ENCODE data around the gene FMNL2. TPM values are rescaled to one million over a fixed set of nuclear protein-coding genes. Genes with fewer than 3 reads are reported as not detected.

Gene FMNL2
- total RNA-seq, 3 donors from 2014 or later = 11.5 to 25.4 (median 12.0) TPM

DNA sequence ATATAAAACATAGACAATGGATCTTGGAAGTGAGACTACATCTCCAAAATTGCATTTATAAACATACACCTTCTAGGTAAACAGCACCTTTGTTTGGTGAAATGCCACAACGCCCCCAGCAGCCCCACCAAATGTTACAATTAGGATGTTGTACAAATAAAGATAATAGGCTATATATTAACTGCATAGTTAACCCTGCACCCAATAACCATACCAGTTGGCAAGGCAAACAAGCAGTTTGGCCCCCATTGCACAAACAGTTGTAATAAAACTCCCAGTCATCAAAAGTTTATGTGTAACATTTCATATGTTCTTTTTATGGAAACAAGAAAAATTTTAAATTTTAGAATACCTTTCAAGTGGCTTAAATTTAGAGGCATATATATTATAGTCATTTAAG lies 315.0 kb downstream of the FMNL2 start:
- ATAC-seq = no peak
- Histone ChIP-seq H3K4me1 (ENCODE audit: low read depth) (peaks cover 6% of the 10 kb centered on the region), H3K9me3 (no peaks in the 10 kb centered on the region), H3K36me3 (ENCODE audit: low read depth) (no peaks in the 10 kb centered on the region), H3K4me3 (no peak overlapping the region)
- intact Hi-C loops (cut with DNase I, micrococcal nuclease) = no loop called here
- no peak for DNase-seq
- TF ChIP-seq, protein P1, sequence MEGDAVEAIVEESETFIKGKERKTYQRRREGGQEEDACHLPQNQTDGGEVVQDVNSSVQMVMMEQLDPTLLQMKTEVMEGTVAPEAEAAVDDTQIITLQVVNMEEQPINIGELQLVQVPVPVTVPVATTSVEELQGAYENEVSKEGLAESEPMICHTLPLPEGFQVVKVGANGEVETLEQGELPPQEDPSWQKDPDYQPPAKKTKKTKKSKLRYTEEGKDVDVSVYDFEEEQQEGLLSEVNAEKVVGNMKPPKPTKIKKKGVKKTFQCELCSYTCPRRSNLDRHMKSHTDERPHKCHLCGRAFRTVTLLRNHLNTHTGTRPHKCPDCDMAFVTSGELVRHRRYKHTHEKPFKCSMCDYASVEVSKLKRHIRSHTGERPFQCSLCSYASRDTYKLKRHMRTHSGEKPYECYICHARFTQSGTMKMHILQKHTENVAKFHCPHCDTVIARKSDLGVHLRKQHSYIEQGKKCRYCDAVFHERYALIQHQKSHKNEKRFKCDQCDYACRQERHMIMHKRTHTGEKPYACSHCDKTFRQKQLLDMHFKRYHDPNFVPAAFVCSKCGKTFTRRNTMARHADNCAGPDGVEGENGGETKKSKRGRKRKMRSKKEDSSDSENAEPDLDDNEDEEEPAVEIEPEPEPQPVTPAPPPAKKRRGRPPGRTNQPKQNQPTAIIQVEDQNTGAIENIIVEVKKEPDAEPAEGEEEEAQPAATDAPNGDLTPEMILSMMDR (IDR thresholded peaks at IDR 0.05) = no peak

DNA sequence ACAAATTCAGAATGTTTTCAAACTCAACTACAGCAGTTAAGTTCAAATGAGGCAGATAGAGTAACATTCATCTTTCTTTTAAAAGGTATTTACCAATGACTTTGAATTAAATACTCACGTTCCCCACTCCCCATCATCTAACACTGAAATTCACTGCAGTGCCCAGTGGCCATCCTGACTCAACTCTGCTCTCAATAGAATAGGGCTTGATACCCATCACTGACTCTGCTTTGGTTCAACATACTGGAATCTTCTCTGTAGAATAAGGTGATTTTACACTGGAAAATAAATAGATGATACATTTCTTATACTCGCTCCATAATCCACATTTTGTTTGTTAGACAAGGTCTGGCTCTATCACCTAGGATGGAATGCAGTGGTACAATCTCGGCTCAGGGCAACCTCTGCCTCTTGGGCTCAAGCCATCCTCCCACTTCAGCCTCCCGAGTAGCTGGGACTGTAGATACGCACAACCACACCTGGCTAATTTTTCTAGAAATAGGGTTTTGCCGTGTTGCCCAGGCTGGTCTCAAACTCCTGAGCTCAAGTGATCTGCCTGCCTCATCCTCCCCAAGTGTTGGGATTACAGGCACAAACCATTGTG lies 315.9 kb downstream of the FMNL2 start:
- H3K36me3 ChIP-seq (ENCODE audit: low read depth) = no peaks in the 10 kb centered on the region
- DNase-seq = no peak
- H3K9me3 ChIP-seq = no peaks in the 10 kb centered on the region
- TF ChIP-seq, protein P1 (IDR thresholded peaks at IDR 0.05) = no peak
- ATAC-seq = no peak
- no peak overlapping the region for H3K4me3 ChIP-seq
- intact Hi-C loops (cut with DNase I, micrococcal nuclease) = no loop called here
- peaks cover 6% of the 10 kb centered on the region for H3K4me1 ChIP-seq (ENCODE audit: low read depth)

DNA sequence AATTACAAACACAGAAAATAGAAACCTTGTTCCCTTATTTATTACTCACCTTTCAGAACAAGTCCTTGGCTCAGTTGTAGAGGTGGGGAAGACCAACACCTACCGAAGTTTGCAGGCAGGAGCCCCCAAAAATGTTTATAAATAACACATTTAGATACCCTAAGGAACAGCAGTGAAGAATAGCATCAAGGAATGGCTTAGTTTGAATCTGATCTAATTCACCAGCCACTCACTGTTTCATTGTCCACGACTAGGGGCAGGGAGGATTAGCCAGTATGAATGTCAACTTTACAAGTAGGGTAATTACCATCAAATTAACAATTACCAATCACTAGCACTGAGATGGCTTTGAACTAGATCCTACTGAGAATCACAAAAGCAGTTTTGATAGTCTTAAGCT lies 316.9 kb downstream of the FMNL2 start:
- H3K4me1 ChIP-seq (ENCODE audit: low read depth) = peaks cover 6% of the 10 kb centered on the region
- no peak for DNase-seq
- TF ChIP-seq, protein P1 (IDR thresholded peaks at IDR 0.05) = no peak
- no peaks in the 10 kb centered on the region for H3K36me3 ChIP-seq (ENCODE audit: low read depth)
- H3K9me3 ChIP-seq = no peaks in the 10 kb centered on the region
- intact Hi-C loops (cut with DNase I, micrococcal nuclease) = no loop called here
- H3K4me3 ChIP-seq = no peak overlapping the region
- no peak for ATAC-seq

DNA sequence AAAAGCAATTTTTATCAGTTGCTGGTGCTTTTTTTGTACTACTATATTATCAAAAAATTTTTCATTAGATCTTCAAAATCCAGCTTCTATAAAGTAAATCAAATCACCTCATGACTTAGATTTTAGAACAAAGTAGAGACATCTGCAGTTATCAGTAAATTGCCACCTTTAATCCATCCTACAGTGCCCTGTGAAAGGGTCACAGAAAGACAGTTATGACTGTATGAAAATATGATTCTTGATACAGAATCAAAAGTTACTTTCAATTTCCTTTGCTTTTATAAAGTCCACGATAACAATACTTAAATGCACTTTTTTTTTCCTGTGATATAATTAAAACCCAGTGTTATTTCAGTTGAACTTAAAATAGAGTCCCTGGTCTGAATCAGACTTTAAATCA lies 320.9 kb downstream of the FMNL2 start:
- no peak overlapping the region for H3K4me3 ChIP-seq
- DNase-seq (no peak), ATAC-seq (no peak)
- H3K36me3 ChIP-seq (ENCODE audit: low read depth) = peaks cover 8% of the 10 kb centered on the region
- TF ChIP-seq, protein P1 (IDR thresholded peaks at IDR 0.05) = no peak
- intact Hi-C loops (cut with DNase I, micrococcal nuclease) = no loop called here
- no peaks in the 10 kb centered on the region for H3K9me3 ChIP-seq
- no peaks in the 10 kb centered on the region for H3K4me1 ChIP-seq (ENCODE audit: low read depth)

DNA sequence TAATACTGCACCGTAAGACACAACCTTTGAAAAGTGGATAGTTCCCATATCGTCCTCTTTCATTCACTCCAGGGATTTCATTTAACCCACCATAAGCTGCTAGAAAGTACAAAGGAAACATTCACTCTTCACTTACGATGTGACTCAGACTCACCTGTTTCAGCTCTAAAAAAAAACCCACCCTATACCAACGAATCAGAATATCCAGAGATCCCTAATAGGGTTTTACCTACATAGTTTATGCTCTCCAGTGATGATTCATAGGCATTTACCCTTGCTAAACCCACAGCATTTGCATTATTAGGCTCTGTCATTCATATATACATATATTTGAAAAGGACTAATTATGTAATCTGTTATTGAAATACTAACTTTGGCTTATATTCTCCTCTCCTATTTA lies 322.1 kb downstream of the FMNL2 start:
- ATAC-seq (no peak), DNase-seq (no peak)
- peaks cover 8% of the 10 kb centered on the region for H3K36me3 ChIP-seq (ENCODE audit: low read depth)
- TF ChIP-seq, protein P1 (IDR thresholded peaks at IDR 0.05) = no peak
- H3K4me1 ChIP-seq (ENCODE audit: low read depth) = no peaks in the 10 kb centered on the region
- intact Hi-C loops (cut with DNase I, micrococcal nuclease) = no loop called here
- H3K9me3 ChIP-seq = no peaks in the 10 kb centered on the region
- H3K4me3 ChIP-seq = no peak overlapping the region

DNA sequence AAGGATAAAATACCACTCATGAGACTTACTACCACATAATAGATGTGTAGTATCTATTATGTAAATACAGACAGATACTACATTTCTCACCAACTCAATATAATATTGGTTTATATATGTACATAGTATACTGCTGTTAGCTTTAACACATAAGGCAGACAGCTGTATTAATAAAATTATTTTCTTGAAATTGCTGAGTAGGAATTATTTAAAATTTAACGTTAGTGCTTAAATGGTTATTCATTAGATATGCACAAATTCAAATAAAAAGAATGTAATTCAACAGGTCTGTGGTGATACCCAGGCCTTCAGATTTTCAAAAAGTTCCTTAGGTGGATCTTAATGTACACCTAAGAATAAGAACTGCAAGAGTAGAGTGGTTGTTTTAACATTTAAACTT lies 323.2 kb downstream of the FMNL2 start:
- Histone ChIP-seq H3K4me1 (ENCODE audit: low read depth) (no peaks in the 10 kb centered on the region), H3K4me3 (no peak overlapping the region), H3K36me3 (ENCODE audit: low read depth) (peaks cover 8% of the 10 kb centered on the region), H3K9me3 (no peaks in the 10 kb centered on the region)
- no peak for DNase-seq
- TF ChIP-seq, protein P1 (IDR thresholded peaks at IDR 0.05) = no peak
- intact Hi-C loops (cut with DNase I, micrococcal nuclease) = no loop called here
- no peak for ATAC-seq
